ENCODE results near the gene KLHL22.
A peak's percentile ranks its signal among the peaks of the same experiment; 100 is the strongest.

Gene KLHL22

DNA sequence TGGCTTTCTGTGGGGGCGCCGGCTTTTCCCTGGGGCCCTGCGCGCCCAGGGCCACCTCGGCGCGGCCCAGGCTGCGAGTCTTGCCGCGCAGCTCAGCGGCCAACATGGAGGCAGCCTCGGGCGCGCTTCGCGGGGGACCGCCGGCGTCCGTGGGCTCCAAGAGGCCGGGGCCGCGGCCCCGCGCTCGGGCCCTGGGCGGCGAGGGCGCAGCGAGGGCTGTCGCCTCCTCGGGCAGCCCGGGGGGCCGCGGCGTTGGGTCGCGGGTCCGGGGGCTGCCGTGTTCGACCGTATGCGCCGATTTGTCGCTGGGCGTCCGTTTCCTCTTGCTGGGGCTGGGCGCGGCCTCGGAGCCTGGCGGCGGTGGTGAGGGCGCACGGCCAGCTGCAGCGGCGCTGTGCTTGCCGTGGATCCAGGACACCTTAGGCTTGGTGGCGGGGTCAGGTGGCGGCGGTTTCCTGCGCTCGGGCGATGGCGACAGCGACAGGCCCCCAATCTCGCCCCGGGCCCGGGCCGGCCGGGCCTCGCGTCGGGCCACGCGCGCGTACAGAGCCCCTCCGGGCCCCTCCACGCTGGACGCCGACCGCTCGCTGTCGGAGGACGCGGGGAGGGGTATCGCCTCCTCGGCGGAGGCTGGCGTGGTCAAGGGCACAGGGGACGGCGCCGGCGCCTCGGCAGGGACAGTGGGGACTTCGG, 69.9 kb downstream of the KLHL22 start:
- H3K36me3 ChIP-seq (ENCODE audit: insufficient read depth, low read length): peaks cover 39% of the 10 kb centered on the region
- H3K4me3 ChIP-seq (ENCODE audit: low read length): no peak overlapping the region
- no peaks in the 10 kb centered on the region for H3K27me3 ChIP-seq (ENCODE audit: control insufficient read depth, insufficient read depth, low read length)
- no peak overlapping the region for H3K9ac ChIP-seq (ENCODE audit: low read depth, low read length)
- no peaks in the 10 kb centered on the region for H3K9me3 ChIP-seq (replicated peaks; ENCODE audit: low read length)
- no peak overlapping the region for H3K4me2 ChIP-seq (ENCODE audit: low read length)
- H3K4me1 ChIP-seq (ENCODE audit: control insufficient read depth, insufficient read depth, low read length): no peaks in the 10 kb centered on the region

DNA sequence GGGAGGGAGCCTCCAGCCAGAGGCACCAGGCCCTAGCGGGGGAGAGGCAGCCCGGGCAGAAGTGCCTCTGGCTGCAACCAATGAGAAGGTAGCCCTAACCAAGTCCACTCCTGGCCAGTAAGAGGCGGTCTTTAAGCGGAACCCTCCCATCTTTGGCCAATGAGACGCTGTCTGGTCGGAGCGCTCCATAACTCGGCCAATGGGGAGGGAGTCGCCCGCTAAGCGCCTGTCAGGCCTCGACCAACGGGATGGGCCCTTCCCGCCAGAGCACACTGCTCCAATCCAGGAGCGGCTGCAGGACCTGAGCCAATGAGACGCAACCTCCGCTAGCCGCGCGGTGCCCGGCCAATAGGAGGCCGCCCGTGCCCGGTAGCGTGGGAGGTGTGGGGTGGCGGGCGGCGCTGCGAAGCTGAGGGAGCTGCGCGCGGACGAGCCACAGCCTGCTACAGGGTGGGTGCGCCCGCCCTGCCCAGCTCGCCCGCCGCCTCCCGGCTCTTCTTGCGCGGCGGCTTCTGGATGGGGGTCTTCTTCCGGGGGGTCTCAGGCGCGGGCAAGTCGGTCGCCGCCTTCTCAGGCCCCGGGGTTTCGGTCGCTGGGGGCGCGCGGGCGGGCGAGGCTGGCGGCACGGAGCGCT, 70.5 kb downstream of the KLHL22 start:
- H3K4me3 ChIP-seq (ENCODE audit: low read length): no peak overlapping the region

DNA sequence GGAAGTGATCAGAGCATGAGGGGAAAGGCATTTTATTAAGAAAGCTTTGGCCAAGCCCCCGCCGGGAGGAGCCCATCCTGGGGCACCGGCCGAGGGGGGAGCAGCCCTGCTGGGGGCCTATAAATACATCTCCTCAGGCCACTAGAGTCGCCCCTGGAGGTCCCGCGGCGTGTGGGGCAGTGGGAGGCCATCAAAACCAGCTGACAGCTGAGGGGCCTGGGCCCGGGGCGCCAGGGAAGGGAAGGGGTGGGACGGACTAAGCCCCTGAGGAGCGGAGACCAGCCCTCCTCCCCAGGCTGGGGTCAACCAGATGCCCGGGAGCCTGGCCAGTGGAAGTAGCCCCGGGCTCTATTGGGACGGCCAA, 71.0 kb downstream of the KLHL22 start:
- Histone ChIP-seq H3K27me3 (ENCODE audit: control insufficient read depth, insufficient read depth, low read length) (no peaks in the 10 kb centered on the region), H3K36me3 (ENCODE audit: insufficient read depth, low read length) (peaks cover 28% of the 10 kb centered on the region), H3K9ac (ENCODE audit: low read depth, low read length) (no peak overlapping the region)

More for the DNA sequence above, 70.5 kb downstream of the KLHL22 start:
- Histone ChIP-seq H3K36me3 (ENCODE audit: insufficient read depth, low read length) (peaks cover 32% of the 10 kb centered on the region), H3K4me1 (ENCODE audit: control insufficient read depth, insufficient read depth, low read length) (no peaks in the 10 kb centered on the region), H3K9ac (ENCODE audit: low read depth, low read length) (no peak overlapping the region), H3K9me3 (replicated peaks; ENCODE audit: low read length) (no peaks in the 10 kb centered on the region), H3K4me2 (ENCODE audit: low read length) (no peak overlapping the region), H3K27me3 (ENCODE audit: control insufficient read depth, insufficient read depth, low read length) (no peaks in the 10 kb centered on the region)

DNA sequence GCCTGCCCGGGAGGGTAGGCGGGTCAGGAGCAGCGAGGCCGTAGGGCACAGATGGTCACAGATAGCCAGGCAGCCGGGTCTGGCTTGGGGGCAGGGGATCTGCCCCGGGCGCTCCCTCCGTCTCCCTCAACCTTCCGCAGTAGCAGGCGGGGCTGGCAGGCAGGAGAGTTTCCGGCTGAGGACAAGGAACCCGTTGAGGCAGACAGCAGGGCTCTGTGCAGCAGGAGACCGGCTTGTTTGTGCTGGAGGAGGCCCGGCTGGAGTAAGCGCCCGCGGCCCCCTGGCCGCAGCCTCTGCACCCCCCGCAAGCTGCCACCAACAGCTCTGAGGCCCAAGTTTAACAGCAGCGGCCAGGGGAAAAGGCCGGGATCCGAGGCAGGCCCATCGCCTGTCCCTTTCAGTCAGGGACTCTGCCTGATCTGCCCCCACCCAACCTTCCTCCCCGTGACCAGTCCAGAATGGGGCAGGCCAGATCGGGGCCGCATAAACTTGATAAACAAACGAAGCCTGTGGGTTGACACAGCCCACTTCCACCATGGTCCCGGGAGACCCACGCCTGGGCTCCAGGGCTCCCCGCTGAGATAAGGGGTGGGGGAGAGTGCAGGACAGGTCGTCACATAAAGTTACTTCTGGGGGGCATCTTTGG, 71.6 kb downstream of the KLHL22 start:
- no peak overlapping the region for H3K9ac ChIP-seq (ENCODE audit: low read depth, low read length)
- H3K27me3 ChIP-seq (ENCODE audit: control insufficient read depth, insufficient read depth, low read length): no peaks in the 10 kb centered on the region
- no peak overlapping the region for H3K4me3 ChIP-seq (ENCODE audit: low read length)
- H3K4me1 ChIP-seq (ENCODE audit: control insufficient read depth, insufficient read depth, low read length): no peaks in the 10 kb centered on the region
- no peak overlapping the region for H3K4me2 ChIP-seq (ENCODE audit: low read length)
- peaks cover 25% of the 10 kb centered on the region for H3K36me3 ChIP-seq (ENCODE audit: insufficient read depth, low read length)
- H3K9me3 ChIP-seq (replicated peaks; ENCODE audit: low read length): no peaks in the 10 kb centered on the region

More for the DNA sequence above, 71.0 kb downstream of the KLHL22 start:
- Histone ChIP-seq H3K4me2 (ENCODE audit: low read length) (no peak overlapping the region), H3K9me3 (replicated peaks; ENCODE audit: low read length) (no peaks in the 10 kb centered on the region), H3K4me1 (ENCODE audit: control insufficient read depth, insufficient read depth, low read length) (no peaks in the 10 kb centered on the region), H3K4me3 (ENCODE audit: low read length) (no peak overlapping the region)

DNA sequence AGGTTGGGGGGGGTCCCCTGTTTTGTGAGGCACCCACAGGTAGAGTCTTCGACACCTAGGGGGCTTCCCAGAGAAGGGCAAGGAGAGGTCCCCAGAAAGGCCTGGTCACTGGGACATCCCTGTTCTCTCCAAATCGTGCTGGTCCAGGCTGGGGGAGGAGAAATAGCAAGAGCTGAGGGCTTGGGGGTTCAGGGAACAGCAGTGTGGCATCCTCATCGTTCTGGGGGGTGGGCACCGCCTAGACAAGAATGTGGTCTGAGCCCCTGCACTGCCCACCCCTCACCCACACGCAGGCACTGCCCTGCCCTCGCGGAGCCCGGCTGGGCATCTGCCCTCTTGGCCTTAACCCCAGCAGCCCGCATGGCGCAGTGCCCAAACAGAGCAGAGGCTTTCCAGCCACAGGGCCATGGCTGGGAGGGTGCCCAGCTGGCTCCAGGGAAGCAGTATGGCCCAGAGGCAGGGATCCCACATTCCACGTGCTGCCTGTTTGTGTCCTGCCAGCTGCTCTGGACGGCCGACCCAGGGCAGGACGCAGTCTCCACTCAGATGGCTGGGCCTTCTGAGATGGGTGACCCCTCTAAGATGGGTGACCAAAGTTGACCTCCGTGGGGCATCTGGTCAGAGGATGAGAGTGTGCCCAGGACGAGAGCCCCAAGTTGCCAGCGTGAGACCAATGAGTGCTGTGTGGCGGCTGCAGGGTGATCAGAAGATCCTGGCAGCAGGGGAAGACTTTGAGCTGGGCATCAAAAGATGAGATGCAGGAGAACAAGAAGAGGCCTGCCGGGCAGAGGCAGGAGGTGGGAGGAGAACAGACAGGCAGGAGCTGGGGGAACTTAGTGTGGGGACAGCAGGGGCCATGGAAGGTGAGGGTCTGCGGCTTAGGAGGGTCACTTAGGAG, 72.3 kb downstream of the KLHL22 start:
- Histone ChIP-seq H3K27me3 (ENCODE audit: control insufficient read depth, insufficient read depth, low read length) (no peaks in the 10 kb centered on the region), H3K4me2 (ENCODE audit: low read length) (no peak overlapping the region), H3K9ac (ENCODE audit: low read depth, low read length) (no peak overlapping the region), H3K4me1 (ENCODE audit: control insufficient read depth, insufficient read depth, low read length) (peaks cover 4% of the 10 kb centered on the region), H3K4me3 (ENCODE audit: low read length) (no peak overlapping the region), H3K9me3 (replicated peaks; ENCODE audit: low read length) (no peaks in the 10 kb centered on the region), H3K36me3 (ENCODE audit: insufficient read depth, low read length) (peaks cover 20% of the 10 kb centered on the region)

DNA sequence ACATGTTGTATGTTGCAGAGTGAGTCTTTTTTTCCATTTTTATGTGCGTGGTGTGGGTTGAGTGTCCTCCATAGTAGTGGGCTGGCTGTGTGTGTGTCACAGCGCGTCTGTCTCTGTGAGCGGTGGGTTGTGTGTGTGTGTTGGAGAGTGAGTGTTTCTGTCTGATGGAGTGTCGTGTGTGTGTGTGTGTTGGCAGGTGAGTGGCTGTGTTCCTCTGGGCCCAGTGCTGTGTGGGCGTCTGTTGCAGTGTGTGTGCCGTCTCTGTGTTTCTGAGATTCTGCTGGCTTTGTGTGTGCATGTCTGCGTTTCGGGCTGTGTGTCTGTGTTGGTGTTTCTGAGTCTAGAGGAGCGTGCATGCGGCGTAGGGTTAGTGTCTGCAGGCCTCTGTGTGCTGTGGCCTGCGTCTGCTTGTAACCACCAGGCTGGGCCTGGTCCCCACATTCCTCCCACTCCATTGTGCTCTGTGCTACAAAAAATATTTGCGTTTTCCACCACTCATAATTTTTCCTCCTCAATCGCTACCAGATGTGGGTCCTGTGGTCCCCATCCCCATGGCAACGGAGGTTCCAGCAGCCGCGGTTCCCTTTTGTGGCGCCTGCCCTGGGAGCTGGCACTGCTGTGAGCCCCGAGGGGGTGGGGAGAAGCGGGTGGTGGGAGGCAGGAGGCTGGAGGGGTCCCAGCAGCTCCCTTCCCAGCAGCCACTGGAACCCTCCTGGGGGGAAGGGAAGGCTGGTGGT, 73.2 kb downstream of the KLHL22 start:
- peaks cover 20% of the 10 kb centered on the region for H3K36me3 ChIP-seq (ENCODE audit: insufficient read depth, low read length)
- no peak overlapping the region for H3K4me2 ChIP-seq (ENCODE audit: low read length)
- no peak overlapping the region for H3K9ac ChIP-seq (ENCODE audit: low read depth, low read length)
- H3K27me3 ChIP-seq (ENCODE audit: control insufficient read depth, insufficient read depth, low read length): no peaks in the 10 kb centered on the region
- H3K4me3 ChIP-seq (ENCODE audit: low read length): no peak overlapping the region
- no peaks in the 10 kb centered on the region for H3K9me3 ChIP-seq (replicated peaks; ENCODE audit: low read length)
- peaks cover 5% of the 10 kb centered on the region for H3K4me1 ChIP-seq (ENCODE audit: control insufficient read depth, insufficient read depth, low read length)

DNA sequence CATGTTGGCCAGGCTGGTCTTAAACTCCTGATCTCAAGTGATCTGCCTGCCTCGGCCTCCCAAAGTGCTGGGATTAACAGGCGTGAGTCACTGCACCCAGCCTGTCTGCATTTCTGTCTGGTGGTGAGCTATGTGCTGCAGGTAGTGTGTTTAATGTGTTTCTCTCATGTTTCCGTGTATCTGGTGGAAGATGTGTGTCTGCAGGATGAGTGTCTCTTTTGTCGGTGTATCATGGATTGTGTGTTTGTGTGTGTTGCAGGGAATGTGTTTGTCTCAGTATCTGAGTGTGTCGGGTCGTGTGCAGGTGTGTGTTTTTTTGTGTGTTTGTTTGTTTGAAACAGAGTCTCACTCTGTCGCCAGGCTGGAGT, 74.1 kb downstream of the KLHL22 start:
- no peak overlapping the region for H3K4me2 ChIP-seq (ENCODE audit: low read length)
- H3K9me3 ChIP-seq (replicated peaks; ENCODE audit: low read length): no peaks in the 10 kb centered on the region
- peaks cover 13% of the 10 kb centered on the region for H3K36me3 ChIP-seq (ENCODE audit: insufficient read depth, low read length)
- peaks cover 5% of the 10 kb centered on the region for H3K4me1 ChIP-seq (ENCODE audit: control insufficient read depth, insufficient read depth, low read length)
- H3K9ac ChIP-seq (ENCODE audit: low read depth, low read length): no peak overlapping the region
- H3K4me3 ChIP-seq (ENCODE audit: low read length): no peak overlapping the region
- H3K27me3 ChIP-seq (ENCODE audit: control insufficient read depth, insufficient read depth, low read length): no peaks in the 10 kb centered on the region

DNA sequence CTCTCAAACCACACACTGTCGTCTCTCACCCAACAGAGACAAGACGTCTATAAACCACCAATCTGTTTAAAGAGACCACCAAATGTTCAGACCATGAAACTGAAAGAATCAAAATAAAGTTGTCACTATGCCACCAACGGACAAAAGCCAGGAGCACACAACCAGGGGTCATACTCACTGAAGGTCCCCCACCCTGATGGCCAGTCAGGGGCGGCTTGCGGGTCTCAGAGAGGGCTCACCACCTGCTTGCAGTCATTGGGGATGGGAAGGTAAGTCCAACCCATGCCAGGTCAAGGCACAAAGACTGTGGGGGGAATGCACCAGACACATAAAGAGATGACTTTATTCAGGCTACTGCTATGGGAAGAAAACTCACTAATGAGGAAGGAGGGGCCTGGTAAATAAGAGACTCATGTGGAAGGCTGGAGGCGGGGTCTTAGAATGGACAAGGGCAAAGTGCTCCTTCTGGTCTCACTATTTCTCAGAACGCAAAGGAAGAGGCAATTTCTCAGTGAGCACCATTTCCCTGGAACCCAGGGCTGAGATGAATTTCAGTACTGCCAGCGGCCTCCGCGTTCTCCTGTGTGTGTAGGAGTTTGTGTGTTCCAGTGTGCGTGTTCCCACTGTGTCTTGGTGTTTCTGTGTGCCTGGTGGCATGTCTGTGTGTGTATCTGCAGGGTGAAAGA, 75.3 kb downstream of the KLHL22 start:
- H3K36me3 ChIP-seq (ENCODE audit: insufficient read depth, low read length): peaks cover 10% of the 10 kb centered on the region
- no peak overlapping the region for H3K4me3 ChIP-seq (ENCODE audit: low read length)
- no peak overlapping the region for H3K9ac ChIP-seq (ENCODE audit: low read depth, low read length)
- peaks cover 5% of the 10 kb centered on the region for H3K4me1 ChIP-seq (ENCODE audit: control insufficient read depth, insufficient read depth, low read length)
- no peaks in the 10 kb centered on the region for H3K27me3 ChIP-seq (ENCODE audit: control insufficient read depth, insufficient read depth, low read length)
- no peak overlapping the region for H3K4me2 ChIP-seq (ENCODE audit: low read length)
- H3K9me3 ChIP-seq (replicated peaks; ENCODE audit: low read length): no peaks in the 10 kb centered on the region

DNA sequence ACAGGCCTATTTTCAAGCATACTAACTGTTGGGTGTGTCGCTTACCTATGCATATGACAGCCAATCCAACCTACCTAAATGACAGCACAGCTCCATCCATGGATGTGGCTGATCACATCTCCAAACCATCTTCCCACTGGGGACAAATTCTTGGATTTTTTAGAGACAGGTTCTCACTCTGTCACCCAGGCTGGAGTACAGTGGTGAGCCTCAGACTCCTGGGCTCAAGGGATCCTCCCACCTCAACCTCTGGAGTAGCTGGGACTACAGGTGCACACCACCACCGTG, 76.0 kb downstream of the KLHL22 start:
- Histone ChIP-seq H3K9me3 (replicated peaks; ENCODE audit: low read length) (no peaks in the 10 kb centered on the region), H3K27me3 (ENCODE audit: control insufficient read depth, insufficient read depth, low read length) (no peaks in the 10 kb centered on the region), H3K4me3 (ENCODE audit: low read length) (no peak overlapping the region), H3K4me2 (ENCODE audit: low read length) (no peak overlapping the region), H3K4me1 (ENCODE audit: control insufficient read depth, insufficient read depth, low read length) (peaks cover 5% of the 10 kb centered on the region), H3K9ac (ENCODE audit: low read depth, low read length) (no peak overlapping the region), H3K36me3 (ENCODE audit: insufficient read depth, low read length) (peaks cover 4% of the 10 kb centered on the region)

DNA sequence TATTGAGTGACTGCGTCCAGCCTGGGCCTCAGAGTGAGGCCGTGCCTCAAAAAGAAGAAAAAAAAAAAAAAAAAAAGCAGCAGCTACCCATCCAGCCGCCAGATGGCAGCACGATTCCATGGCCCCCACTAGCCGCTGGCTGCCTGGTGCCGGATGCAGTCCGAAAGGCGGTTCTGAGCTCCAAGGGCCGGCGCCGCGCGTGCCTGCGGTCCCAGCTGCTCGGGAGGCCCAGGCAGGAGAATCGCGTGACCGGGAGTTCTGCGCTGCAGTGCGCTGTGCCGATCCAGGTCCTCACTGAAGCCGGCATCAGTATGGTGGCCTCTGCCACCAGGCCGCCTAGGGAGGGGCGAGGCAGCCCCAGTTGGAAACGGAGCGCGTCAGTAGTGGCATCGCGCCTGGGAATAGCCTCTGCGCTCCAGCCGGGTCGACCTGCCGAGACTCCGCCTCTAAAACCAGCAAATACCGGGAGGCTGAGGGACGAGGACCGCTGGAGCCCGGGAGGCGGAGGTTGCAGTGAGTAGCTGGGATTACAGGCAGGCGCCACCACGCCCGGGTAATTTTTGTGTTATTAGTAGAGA, 77.3 kb downstream of the KLHL22 start:
- no peaks in the 10 kb centered on the region for H3K36me3 ChIP-seq (ENCODE audit: insufficient read depth, low read length)
- peak overlapping the region; percentile 70 for H3K4me3 ChIP-seq (ENCODE audit: low read length)
- no peaks in the 10 kb centered on the region for H3K9me3 ChIP-seq (replicated peaks; ENCODE audit: low read length)

More for the DNA sequence above, 77.3 kb downstream of the KLHL22 start:
- Histone ChIP-seq H3K9ac (ENCODE audit: low read depth, low read length) (peak overlapping the region; percentile 62), H3K4me1 (ENCODE audit: control insufficient read depth, insufficient read depth, low read length) (peaks cover 5% of the 10 kb centered on the region), H3K27me3 (ENCODE audit: control insufficient read depth, insufficient read depth, low read length) (peaks cover 7% of the 10 kb centered on the region), H3K4me2 (ENCODE audit: low read length) (peak overlapping the region; percentile 90)

Data from skeletal muscle satellite cell (primary cell).